Measurements from ENCODE around the gene C1orf53. TPM values are rescaled to one million over a fixed set of nuclear protein-coding genes. Genes with fewer than 3 reads are reported as not detected.

The C1orf53 gene
- total and polyA plus RNA-seq, 8 donors: 0.60 to 6.7 (median 2.6) TPM

GRCh38 chr1:197917805-197918651, 15.6 kb downstream of the C1orf53 start:
- no peaks in the 10 kb centered on the region for H3K36me3 ChIP-seq
- H3K27me3 ChIP-seq: peaks cover 6 to 61% (median 26%) of the 10 kb centered on the region in 4 donors
- ATAC-seq (peak in 3 of 4 donors; percentile 49 to 69 (median 53)), DNase-seq (peak in 3 of 6 donors; percentile 23 to 73 (median 72)), FAIRE-seq (no peak)
- H3K4me1 ChIP-seq: peaks cover 0 to 20% (median 7%) of the 10 kb centered on the region in 3 donors
- intact Hi-C loops (cut with DNase I): no loop called here
- no peak overlapping the region for H3K27ac ChIP-seq
- WGBS, 2 donors: 4 to 5% methylated on average over 64 of the region's 64 CpGs
- no peaks in the 10 kb centered on the region for H3K9me3 ChIP-seq
- H3K4me3 ChIP-seq: peak overlapping the region in 3 of 4 donors; percentile 8 to 48 (median 34)
- TF ChIP-seq CTCF (IDR thresholded peaks at IDR 0.05): no peak

GRCh38 chr1:197918807-197919345, 16.4 kb downstream of the C1orf53 start:
- peaks cover 6 to 53% (median 26%) of the 10 kb centered on the region in 4 donors for H3K27me3 ChIP-seq
- H3K36me3 ChIP-seq: no peaks in the 10 kb centered on the region
- no peak overlapping the region for H3K4me3 ChIP-seq
- no peak for TF ChIP-seq CTCF (IDR thresholded peaks at IDR 0.05)
- 21 to 24% methylated on average over 16 of the region's 16 CpGs for WGBS, 2 donors
- intact Hi-C loops (cut with DNase I): no loop called here
- ATAC-seq (no peak), FAIRE-seq (no peak), DNase-seq (no peak)
- no peaks in the 10 kb centered on the region for H3K9me3 ChIP-seq
- H3K4me1 ChIP-seq: peaks cover 0 to 20% (median 7%) of the 10 kb centered on the region in 3 donors
- H3K27ac ChIP-seq: no peak overlapping the region

GRCh38 chr1:197919346-197920066, 17.1 kb downstream of the C1orf53 start:
- Histone ChIP-seq H3K36me3 (no peaks in the 10 kb centered on the region), H3K27ac (no peak overlapping the region), H3K4me1 (peaks cover 0 to 20% (median 7%) of the 10 kb centered on the region in 3 donors), H3K4me3 (peak overlapping the region in 1 of 4 donors; percentile 6), H3K9me3 (no peaks in the 10 kb centered on the region), H3K27me3 (peaks cover 6 to 46% (median 26%) of the 10 kb centered on the region in 4 donors)
- ATAC-seq: no peak
- no peak for FAIRE-seq
- peak in 2 of 6 donors; percentile 16 to 58 for DNase-seq
- 16 to 17% methylated on average over 35 of the region's 35 CpGs for WGBS, 2 donors
- intact Hi-C loops (cut with DNase I): no loop called here
- TF ChIP-seq CTCF (IDR thresholded peaks at IDR 0.05): no peak

GRCh38 chr1:197920067-197920396, 17.6 kb downstream of the C1orf53 start:
- FAIRE-seq: no peak
- no peak for TF ChIP-seq CTCF (IDR thresholded peaks at IDR 0.05)
- no peak for DNase-seq
- intact Hi-C loops (cut with DNase I): no loop called here
- H3K9me3 ChIP-seq: no peaks in the 10 kb centered on the region
- WGBS, 2 donors: 8 to 12% methylated on average over 11 of the region's 11 CpGs
- H3K27ac ChIP-seq: no peak overlapping the region
- ATAC-seq: no peak
- H3K4me1 ChIP-seq: peaks cover 0 to 20% (median 7%) of the 10 kb centered on the region in 3 donors
- peaks cover 6 to 41% (median 24%) of the 10 kb centered on the region in 4 donors for H3K27me3 ChIP-seq
- no peaks in the 10 kb centered on the region for H3K36me3 ChIP-seq
- peak overlapping the region in 1 of 4 donors; percentile 6 for H3K4me3 ChIP-seq

Data from pancreas (tissue), 10 donors.